ENCODE results near the gene DAP.

Gene DAP

DNA sequence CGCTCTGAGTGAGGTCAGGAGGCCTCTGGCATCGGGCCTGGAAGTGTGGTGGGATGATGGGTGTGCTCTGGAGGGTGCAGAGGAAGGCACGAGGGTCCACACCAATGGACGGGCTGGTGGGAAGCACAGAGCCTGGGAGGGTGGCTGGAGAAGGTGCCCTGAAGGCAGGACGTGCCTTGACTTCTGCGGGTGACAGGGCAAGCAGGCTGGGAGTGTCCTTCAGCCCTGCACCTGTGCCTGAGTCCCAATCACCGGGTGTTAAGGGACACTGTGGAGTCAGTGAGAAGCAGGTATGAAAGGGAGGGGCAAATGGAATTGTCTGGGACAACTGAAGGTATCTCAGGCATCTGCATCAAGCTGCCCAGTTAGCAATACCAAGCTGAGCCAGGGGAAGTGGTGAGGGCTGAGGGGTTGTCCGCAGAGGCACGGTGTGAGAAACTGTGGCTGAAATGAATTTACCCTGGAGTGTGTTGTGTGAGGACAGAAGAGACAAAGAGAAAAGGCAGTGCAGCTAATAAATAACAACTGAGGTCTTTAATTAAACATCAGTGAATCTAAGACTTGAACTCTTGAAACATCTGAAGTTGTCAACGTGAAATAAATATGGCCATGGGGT lies 50.4 kb downstream of the DAP start:
- no peak overlapping the region for H3K9ac ChIP-seq (ENCODE audit: low read length)
- H4K20me1 ChIP-seq (ENCODE audit: low read depth, low read length), result no peaks in the 10 kb centered on the region
- H3K9me3 ChIP-seq (ENCODE audit: insufficient read depth, low read length), result no peaks in the 10 kb centered on the region
- no peak overlapping the region for H3K4me2 ChIP-seq (ENCODE audit: low read depth, low read length, poor library complexity, severe bottlenecking)
- no peak overlapping the region for H3K4me3 ChIP-seq (ENCODE audit: insufficient read depth, low read length, poor library complexity, severe bottlenecking)
- H2AFZ ChIP-seq (ENCODE audit: low read depth, low read length, severe bottlenecking), result no peak overlapping the region
- H3K27me3 ChIP-seq (ENCODE audit: low read length), result no peaks in the 10 kb centered on the region
- no peak overlapping the region for H3K27ac ChIP-seq (ENCODE audit: low read depth, low read length)
- no peaks in the 10 kb centered on the region for H3K79me2 ChIP-seq (ENCODE audit: insufficient read depth, low read length)
- TF ChIP-seq, protein P1, sequence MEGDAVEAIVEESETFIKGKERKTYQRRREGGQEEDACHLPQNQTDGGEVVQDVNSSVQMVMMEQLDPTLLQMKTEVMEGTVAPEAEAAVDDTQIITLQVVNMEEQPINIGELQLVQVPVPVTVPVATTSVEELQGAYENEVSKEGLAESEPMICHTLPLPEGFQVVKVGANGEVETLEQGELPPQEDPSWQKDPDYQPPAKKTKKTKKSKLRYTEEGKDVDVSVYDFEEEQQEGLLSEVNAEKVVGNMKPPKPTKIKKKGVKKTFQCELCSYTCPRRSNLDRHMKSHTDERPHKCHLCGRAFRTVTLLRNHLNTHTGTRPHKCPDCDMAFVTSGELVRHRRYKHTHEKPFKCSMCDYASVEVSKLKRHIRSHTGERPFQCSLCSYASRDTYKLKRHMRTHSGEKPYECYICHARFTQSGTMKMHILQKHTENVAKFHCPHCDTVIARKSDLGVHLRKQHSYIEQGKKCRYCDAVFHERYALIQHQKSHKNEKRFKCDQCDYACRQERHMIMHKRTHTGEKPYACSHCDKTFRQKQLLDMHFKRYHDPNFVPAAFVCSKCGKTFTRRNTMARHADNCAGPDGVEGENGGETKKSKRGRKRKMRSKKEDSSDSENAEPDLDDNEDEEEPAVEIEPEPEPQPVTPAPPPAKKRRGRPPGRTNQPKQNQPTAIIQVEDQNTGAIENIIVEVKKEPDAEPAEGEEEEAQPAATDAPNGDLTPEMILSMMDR (IDR thresholded peaks at IDR 0.05; ENCODE audit: insufficient read depth, low read length, poor library complexity, severe bottlenecking), result no peak
- TF ChIP-seq EZH2phosphoT487 (conservative IDR thresholded peaks at IDR 0.05; ENCODE audit: low read length), result no peak
- H3F3A ChIP-seq (ENCODE audit: insufficient read depth), result no peaks in the 10 kb centered on the region
- no peaks in the 10 kb centered on the region for H3K9me2 ChIP-seq (replicated peaks; ENCODE audit: insufficient read depth, low read length)
- H3K36me3 ChIP-seq (ENCODE audit: low read length), result no peaks in the 10 kb centered on the region

- TF ChIP-seq EZH2phosphoT487 (conservative IDR thresholded peaks at IDR 0.05; ENCODE audit: low read length), result no peak
- TF ChIP-seq, protein P1 (IDR thresholded peaks at IDR 0.05; ENCODE audit: insufficient read depth, low read length, poor library complexity, severe bottlenecking), result no peak
- no peak overlapping the region for H2AFZ ChIP-seq (ENCODE audit: low read depth, low read length, severe bottlenecking)
- H4K20me1 ChIP-seq (ENCODE audit: low read depth, low read length), result no peaks in the 10 kb centered on the region
- H3F3A ChIP-seq (ENCODE audit: insufficient read depth), result no peaks in the 10 kb centered on the region
- no peaks in the 10 kb centered on the region for H3K79me2 ChIP-seq (ENCODE audit: insufficient read depth, low read length)
- H3K4me2 ChIP-seq (ENCODE audit: low read depth, low read length, poor library complexity, severe bottlenecking), result no peak overlapping the region
- no peak overlapping the region for H3K4me3 ChIP-seq (ENCODE audit: insufficient read depth, low read length, poor library complexity, severe bottlenecking)
- no peak overlapping the region for H3K9ac ChIP-seq (ENCODE audit: low read length)
- no peaks in the 10 kb centered on the region for H3K9me2 ChIP-seq (replicated peaks; ENCODE audit: insufficient read depth, low read length)
- H3K9me3 ChIP-seq (ENCODE audit: insufficient read depth, low read length), result no peaks in the 10 kb centered on the region
- H3K27me3 ChIP-seq (ENCODE audit: low read length), result no peaks in the 10 kb centered on the region
- no peaks in the 10 kb centered on the region for H3K36me3 ChIP-seq (ENCODE audit: low read length)
- H3K27ac ChIP-seq (ENCODE audit: low read depth, low read length), result no peak overlapping the region
These were observed 51.1 kb downstream of the DAP start for GRCh38 chr5:10709933-10710332.

DNA sequence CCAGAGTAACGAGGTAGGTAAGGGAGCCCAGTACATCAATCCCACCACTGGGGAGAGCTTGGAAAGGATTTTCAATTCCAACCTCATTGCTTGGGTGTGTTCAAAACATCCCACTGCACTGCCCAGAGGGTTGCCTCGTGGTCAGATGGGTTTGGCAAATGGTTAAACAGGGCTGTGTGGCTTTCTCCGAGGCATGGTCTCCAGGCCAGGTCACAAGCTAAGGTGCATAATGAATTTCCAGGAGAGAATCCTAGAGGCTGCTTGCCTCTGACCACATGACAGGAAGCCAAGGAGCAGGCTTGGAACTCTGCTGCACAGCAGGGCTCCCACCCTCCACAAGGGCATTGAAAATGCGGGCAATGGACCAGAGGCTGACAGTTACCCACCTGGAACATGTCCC lies 51.6 kb downstream of the DAP start:
- Histone ChIP-seq H3K4me3 (ENCODE audit: insufficient read depth, low read length, poor library complexity, severe bottlenecking) (no peak overlapping the region), H3K27ac (ENCODE audit: low read depth, low read length) (no peak overlapping the region), H2AFZ (ENCODE audit: low read depth, low read length, severe bottlenecking) (no peak overlapping the region), H3F3A (ENCODE audit: insufficient read depth) (no peaks in the 10 kb centered on the region), H3K9me3 (ENCODE audit: insufficient read depth, low read length) (no peaks in the 10 kb centered on the region), H3K36me3 (ENCODE audit: low read length) (no peaks in the 10 kb centered on the region), H3K9ac (ENCODE audit: low read length) (no peak overlapping the region), H3K9me2 (replicated peaks; ENCODE audit: insufficient read depth, low read length) (no peaks in the 10 kb centered on the region), H3K27me3 (ENCODE audit: low read length) (no peaks in the 10 kb centered on the region), H3K4me2 (ENCODE audit: low read depth, low read length, poor library complexity, severe bottlenecking) (no peak overlapping the region), H3K79me2 (ENCODE audit: insufficient read depth, low read length) (no peaks in the 10 kb centered on the region), H4K20me1 (ENCODE audit: low read depth, low read length) (no peaks in the 10 kb centered on the region)
- TF ChIP-seq, protein P1 (IDR thresholded peaks at IDR 0.05; ENCODE audit: insufficient read depth, low read length, poor library complexity, severe bottlenecking), result no peak
- no peak for TF ChIP-seq EZH2phosphoT487 (conservative IDR thresholded peaks at IDR 0.05; ENCODE audit: low read length)

Measured in SU-DHL-6 (cell line).